Coronary artery (tissue), 2 donors: ENCODE results near the gene UNK.
"Not testable (repeated sequence)": the region's sequence is repeated elsewhere in the genome, so short reads cannot be mapped to it uniquely, and the experiment has no call there.

Experiments used
- DNase-seq: peaks from one replicate; pipeline ENCODE4 v3.0.0-alpha.2; 2017; ENCODE audit warnings: low spot score
- H3K27ac ChIP-seq, 2 donors: fragments of 200-600 bp; sonication (generic); one replicate each; pipeline ENCODE4 v1.5.1; 2016 to 2019
- H3K4me3 ChIP-seq: fragments of 200-600 bp; sonication (generic); 2 replicates; pipeline ENCODE4 v1.5.1; 2016; ENCODE audit warnings: mild to moderate bottlenecking, moderate library complexity
- CTCF ChIP-seq: fragments of 200-600 bp; sonication (generic); IDR thresholded peaks from one replicate; pipeline ENCODE4 v1.5.1; 2019; ENCODE audit warnings: antibody characterized with exemption

The UNK gene

DNA sequence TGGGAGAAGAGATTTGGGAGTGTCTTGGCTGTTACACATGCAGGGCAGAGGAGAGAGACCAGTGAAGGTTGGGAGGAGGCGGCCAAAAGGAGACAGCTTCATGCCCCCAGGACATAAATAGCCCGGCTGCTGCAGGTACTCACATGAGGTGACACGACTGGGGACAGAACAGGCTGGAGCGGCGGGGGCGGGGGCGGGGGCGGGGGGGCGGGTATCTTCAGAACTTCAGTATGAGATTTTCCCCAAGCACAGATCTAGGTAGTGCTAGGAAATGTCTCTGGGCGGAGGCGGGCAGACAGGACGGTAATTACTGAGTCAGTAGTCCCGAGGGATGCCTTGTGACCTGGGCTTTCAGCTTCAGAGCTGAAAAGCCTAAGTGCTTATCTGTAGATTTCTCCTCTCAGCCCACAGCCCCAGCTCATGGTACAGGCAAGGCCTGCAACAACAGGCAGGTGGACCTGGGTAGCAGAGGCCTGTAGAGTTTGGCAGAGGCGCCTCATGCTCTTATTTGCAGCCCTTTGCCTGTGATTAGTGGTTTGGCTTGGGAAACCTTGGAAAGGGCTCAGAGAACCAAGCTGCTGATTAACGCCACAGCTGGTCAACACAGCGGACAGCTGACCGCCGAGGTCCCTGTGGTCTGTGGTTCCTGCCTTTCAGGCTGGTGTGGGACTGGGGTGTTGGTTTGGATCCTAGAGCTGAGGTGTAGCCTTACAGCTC lies 24.5 kb downstream of the UNK start:
- no peak for TF ChIP-seq CTCF
- Histone ChIP-seq H3K27ac (peak overlapping the region; percentile 42 to 72), H3K4me3 (peak overlapping the region; percentile 18)
- DNase-seq, result peak; percentile 80

GRCh38 chr17:75809631-75810111 lies 25.1 kb downstream of the UNK start:
- peak; percentile 72 for DNase-seq
- TF ChIP-seq CTCF, result no peak
- H3K4me3 ChIP-seq, result peak overlapping the region; percentile 18
- H3K27ac ChIP-seq, result peak overlapping the region; percentile 42 to 72

GRCh38 chr17:75810216-75810615 lies 25.6 kb downstream of the UNK start:
- H3K27ac ChIP-seq, result peak overlapping the region in 1 of 2 donors; percentile 72
- TF ChIP-seq CTCF, result no peak
- no peak overlapping the region for H3K4me3 ChIP-seq
- no peak for DNase-seq

DNA sequence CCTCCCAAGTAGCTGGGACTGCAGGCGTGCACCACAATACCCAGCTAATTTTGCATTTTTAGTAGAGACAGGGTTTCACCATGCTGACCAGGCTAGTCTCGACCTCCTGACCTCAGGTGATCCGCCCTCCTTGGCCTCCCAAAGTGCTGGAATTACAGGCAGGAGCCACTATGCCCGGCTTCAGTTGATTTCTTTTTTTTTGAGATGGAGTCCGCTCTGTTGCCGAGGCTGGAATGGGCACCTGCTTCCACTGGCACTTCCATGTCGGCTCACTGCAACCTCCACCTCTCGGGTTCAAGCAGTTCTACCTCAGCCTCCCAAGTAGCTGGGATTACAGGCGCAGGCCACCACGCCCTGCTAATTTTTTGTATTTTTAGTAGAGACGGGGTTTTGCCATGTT lies 26.1 kb downstream of the UNK start:
- DNase-seq, H3K4me3 ChIP-seq, H3K27ac ChIP-seq: not testable (repeated sequence)

GRCh38 chr17:75811174-75811573 lies 26.6 kb downstream of the UNK start:
- no peak overlapping the region for H3K27ac ChIP-seq
- TF ChIP-seq CTCF, result no peak
- H3K4me3 ChIP-seq, result no peak overlapping the region
- DNase-seq, result no peak

DNA sequence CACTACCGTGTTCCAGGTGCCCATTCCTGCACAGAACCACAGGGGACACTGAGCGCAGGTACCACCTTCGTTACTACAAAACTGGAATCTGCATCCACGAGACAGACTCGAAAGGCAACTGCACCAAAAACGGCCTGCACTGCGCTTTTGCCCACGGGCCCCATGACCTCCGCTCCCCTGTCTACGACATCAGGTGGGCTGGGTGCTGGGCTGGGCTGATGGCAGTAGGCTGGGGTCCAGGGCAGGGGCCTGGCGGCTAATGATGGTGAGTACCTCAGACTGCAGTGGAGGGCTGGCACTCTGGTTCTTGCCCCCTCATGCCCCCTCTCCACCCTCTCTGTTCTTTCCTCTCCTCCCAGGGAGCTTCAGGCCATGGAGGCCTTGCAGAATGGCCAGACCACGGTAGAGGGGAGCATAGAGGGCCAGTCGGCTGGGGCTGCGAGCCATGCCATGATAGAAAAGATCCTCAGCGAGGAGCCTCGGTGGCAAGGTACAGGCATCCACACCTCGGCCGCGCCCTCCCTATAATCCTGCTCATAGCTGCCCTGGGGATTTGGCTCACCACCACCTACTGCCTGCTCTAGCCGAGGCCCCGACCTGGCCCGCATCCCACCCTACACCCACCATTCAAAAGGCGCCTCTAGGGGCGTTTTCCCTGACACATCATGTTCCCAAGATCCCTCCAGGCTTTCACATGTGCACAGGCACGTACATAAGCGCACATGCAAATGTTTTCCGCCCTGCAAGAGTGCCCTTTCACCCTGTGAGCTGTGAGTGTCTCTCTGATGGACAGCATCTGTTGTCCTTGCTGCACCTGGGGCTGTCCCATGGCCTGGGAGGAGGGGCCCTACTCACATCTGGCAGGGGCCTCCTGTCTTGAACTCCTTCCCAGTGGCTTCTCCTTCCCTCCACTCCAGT lies 27.7 kb downstream of the UNK start:
- no peak for TF ChIP-seq CTCF
- Histone ChIP-seq H3K4me3 (no peak overlapping the region), H3K27ac (no peak overlapping the region)
- DNase-seq, result no peak

DNA sequence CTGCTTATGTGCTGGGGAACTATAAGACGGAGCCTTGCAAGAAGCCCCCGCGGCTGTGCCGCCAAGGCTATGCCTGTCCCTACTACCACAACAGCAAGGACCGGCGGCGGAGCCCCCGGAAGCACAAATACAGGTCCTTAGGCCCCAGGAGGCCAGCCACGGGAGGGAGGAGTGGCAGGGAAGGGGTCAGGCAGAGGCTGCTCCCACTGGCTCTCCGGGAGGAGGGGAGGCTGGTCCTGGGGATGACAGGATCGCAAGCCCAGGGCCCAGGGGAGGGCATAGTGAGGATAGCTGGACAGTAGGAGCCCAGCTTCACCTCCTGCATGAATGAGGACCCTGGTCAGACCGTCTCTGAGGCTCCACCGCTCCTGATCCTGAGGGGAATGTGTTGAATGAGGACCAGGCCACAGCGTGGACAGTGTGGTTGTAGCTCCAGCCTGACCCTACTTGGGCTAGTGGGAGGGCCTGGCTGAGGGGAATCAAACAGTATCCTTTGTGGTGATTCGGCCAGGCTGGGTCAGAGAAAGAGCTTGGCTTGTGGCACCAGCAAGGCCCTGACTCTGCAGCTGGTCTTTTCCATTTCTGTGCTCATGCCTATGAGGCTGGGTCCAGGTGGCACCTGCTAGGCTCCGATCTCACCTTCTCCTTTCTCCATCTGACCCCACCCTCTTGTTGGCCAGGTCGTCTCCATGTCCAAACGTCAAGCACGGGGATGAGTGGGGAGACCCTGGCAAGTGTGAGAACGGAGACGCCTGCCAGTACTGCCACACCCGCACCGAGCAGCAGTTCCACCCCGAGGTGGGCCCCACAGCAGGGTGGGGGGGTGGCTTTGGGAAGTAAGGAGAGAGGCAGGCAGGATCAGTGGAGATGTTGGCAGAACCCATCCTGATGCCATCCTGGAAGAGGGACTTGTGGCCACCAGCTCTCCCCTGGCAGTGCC lies 28.7 kb downstream of the UNK start:
- DNase-seq, result no peak
- no peak for TF ChIP-seq CTCF
- no peak overlapping the region for H3K27ac ChIP-seq
- no peak overlapping the region for H3K4me3 ChIP-seq
